Effector CD4-positive, alpha-beta T cell (primary cell): ENCODE results near the gene ANKRD10.

Source experiments
- DNase-seq: peaks from one replicate; pipeline ENCODE4 v3.0.0-alpha.2; 2020

The ANKRD10 gene

DNA sequence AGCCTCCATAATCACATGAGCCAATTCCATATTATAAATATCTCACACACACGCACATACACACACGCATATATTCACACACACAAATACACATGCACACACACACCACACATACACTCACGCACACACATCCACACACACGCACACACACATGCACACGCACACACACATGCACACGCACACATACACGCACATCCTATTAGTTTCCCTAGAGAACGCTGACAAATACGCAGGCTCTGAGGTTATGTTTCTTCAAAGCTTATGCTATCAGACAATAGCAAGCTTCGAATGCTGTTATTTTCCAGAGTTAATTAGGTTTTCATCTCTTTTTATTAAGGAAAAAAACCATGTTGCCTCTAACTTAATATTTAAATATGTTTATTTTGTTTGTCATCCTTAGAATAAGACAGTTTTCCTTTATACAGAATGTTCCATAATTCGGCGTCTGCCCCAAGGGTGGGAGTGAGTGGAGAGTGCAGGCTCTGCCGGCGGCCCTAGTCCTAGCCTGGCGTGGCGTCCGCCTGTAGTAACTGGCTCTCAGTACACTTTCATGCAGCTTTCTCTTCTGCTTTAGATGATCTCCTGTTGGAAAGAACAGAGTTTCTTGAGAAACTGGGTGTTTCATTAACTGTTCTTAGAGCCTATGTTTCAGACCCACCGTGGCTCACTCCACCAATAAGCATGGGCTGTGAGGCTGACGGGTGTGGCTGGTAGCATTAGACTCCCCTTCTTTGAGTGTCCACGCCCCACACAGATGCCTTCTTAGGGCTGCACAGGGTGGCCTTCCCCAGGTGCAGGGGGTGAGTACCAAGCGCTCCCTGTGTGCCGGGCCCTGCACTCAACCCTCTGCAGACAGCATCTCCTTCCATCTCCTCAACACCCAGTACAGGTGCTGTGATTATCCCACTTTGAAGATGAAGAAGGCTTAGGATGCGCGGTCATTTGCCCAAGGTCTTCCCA is 30.4 kb upstream of the ANKRD10 start:
- DNase-seq, result no peak

DNA sequence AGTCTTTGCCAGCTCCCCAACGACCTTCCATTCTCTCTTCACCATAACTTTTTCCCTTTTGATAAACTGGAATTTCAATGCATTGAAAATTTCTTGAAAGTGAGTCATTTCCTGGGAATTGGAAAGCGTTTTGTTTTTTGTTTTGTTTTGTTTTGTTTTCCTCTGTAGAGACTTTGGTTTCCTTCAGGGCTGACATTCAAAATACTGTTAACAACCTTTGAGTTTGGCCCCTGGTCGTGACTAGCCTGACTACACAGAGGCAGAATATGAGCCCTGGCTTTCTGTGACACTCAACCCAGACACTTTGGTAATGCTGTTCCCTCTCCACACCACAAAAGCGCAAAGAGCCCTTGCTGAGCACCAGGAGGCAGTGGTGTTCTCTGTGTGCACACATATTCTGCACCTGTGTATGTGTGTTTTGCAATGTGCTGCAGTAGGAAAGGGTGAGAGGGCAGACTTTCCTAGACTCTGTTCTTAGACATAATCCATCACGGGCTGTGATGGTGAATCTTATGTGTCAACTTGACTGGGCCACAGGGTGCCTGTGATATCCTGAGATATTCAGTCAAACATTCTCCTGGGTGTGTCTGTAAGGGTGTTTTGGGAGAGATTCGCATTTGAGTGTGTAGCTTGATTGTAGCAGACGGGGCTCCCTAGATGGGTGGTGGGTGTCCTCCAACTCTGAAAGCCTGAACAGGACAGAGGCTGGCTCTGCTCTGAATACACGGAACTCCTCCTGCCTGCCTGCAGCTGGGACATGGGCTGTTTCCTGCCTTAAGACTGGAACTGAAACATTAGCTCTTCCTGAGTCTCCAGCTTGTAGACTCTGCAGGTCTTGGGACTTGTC is 29.5 kb upstream of the ANKRD10 start:
- DNase-seq, result no peak

DNA sequence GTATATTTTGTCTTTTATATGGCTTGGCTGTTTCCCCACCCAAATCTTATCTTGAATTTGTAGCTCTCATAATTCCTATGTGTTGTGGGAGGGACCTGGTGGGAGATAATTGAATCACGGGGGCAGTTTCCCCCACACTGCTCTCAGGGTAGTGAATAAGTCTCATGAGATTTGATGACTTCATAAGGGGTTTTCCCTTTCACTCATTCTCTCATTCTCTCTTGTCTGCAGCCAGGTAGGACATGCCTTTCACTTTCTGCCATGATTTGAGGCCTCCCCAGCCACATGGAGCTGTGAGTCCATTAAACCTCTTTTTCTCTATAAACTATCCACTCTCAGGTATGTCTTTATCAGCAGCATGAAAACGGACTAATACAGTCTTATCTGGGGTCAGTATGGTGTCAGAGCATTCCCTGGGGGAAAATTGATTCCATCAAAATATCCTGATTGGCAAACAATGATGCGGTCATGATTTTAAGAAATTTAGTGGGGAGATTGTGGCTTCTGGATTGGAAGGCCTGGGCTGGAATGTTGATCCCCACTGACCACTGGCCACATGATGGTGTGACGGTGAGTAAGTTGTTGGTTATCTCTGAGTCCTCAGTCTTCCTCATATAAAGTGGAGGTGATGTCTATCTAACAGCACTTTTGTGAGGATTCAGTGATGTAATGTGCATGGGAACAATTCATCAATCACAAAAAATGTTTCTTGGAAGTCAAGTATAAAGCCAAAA is 27.5 kb upstream of the ANKRD10 start:
- DNase-seq, result no peak

DNA sequence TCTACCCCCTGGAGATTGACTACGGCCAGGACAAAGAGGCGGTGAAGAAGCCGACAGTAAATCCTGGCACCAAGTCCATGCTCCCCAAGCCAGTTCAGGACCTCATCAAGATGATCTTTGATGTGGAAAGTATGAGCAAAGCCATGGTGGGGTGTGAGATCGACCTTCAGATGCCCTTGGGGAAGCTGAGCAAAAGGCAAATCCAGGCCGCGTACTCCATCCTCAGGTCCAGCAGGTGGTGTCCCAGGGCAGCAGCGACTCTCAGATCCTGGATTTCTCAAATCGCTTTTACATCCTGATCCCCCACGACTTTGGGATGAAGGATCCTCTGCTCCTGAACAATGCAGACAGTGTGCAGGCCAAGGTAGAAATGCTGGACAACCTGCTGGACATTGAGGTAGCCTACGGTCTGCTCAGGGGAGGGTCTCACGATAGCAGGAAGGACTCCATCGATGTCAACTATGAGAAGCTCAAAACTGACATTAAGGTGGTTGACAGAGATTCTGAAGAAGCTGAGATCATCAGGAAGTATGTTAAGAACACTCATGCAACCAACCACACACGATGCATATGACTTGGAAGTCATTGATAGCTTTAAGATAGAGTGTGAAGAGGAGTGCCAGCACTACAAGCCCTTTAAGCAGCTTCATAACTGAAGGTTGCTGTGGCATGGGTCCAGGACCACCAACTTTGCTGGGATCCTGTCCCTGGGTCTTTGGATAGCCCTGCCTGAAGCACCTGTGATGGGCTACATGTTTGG is 24.0 kb upstream of the ANKRD10 start:
- DNase-seq, result no peak

DNA sequence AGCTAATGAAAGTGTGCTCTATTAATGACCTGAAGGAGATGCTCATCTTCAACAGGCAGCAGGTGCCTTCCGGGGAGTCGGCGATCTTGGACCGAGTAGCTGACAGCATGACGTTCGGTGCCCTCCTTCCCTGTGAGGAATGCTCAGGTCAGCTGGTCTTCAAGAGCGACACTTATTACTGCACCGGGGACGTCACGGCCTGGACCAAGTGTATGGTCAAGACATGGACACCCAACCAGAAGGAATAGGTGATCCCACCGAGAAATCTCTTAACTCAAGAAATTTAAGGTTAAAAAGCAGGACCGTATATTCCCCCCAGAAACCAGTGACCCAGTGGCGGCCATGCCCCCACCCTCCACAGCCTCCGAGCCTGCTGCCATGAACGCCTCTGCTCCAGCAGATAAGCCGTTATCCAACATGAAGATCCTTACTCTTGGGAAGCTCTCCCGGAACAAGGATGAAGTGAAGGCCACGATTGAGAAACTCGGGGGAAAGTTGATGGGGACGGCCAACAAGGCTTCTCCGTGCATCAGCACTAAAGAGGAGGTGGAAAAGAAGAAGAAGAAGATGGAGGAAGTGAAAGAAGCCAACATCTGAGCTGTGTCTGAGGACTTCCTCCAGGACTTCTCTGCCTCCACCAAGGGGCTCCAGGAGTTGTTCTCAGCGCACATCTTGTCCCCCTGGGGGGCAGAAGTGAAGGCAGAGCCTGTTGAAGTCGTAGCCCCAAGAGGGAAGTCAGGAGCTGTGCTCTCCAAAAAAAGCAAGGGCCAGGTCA is 22.8 kb upstream of the ANKRD10 start:
- DNase-seq, result no peak

DNA sequence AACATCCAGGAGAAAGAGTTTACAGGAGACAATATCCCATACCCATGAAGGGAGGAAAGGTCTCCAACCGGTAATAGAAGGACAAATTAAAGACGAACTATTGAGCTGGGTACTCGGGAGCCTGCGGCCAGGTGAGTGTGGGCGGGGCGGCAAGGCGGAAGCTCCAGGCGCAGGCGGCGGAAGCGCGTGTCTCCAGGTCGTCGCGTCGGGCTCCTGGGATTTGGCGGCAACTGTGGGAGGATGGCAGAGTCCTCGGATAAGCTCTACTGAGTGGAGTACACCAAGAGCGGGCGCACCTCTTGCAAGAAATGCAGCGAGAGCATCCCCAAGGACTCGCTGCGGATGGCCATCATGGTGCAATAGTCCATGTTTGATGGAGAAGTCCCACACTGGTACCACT is 21.6 kb upstream of the ANKRD10 start:
- no peak for DNase-seq

DNA sequence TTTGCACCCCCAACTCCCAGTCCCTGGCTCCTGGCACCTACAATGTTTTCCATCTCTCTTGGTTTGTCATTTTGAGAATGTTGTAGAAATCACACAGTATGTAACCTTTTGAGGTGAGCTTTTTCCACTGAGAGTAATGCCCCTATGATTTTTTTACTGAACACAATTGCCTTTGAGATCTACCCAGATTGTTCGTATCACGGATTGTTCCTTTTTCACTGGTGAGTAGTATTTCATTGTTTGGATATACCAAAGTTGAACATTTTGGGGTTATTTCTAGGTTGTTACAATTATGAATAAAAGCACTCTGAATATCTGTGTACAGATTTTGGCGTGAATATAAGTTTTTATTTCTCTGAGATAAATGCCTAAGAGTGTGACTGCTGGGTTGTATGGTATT is 17.7 kb upstream of the ANKRD10 start:
- no peak for DNase-seq

DNA sequence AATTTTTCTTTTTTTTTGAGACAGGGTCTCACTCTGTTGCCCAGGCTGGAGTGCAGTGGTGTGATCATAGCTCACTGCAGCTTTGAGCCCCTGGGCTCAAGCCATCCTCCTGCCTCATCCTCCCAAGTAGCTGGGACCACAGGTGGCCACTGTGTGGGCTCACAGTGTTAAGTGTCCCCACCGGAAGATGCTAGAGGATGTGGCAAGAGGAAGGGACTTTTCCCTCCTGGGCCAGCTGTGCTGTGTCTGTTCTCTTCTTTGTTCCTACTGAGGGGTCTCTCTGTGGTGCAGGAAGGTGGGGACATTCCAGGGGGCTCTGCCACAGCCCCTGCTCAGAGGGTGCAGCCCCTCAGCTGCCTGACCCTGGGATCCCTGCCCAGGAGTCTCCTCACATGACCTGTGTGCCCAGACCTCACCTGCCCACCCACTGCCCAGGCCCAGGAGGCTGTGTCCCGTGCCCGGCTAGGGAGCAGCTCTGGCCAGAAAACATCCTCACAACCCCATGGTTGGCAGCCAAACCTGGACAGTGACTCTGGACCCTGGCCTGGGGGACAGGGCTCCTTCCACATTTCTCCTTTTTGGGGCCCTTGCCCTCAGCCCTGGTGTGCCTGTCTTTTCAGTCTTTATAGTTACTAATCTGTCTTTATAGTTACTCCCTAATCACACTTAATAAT is 14.4 kb upstream of the ANKRD10 start:
- no peak for DNase-seq

DNA sequence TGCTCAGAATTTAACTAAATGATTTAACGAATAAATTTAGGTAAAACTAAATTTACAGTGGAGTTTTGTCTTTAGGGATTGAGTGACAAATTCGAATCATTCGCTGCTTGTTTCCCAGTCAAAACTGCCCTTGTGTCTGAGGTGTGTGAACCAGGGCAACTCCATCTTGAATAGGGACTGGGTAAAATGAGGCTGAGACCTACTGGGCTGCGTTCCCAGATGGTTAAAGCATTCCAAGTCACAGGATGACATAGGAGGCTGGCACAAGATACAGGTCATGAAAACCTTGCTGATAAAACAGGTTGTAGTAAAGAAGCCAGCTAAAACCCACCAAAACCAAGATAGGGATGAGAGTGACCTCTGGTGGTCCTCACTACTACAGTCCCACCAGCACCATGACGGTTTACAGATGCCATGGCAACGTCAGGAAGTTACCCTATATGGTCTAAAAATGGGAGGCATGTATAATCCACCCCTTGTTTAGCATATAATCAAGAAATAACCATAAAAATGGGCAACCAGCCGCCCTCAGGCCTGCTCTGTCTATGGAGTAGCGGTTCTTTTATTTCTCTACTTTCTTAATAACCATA is 10.2 kb upstream of the ANKRD10 start:
- DNase-seq, result no peak

DNA sequence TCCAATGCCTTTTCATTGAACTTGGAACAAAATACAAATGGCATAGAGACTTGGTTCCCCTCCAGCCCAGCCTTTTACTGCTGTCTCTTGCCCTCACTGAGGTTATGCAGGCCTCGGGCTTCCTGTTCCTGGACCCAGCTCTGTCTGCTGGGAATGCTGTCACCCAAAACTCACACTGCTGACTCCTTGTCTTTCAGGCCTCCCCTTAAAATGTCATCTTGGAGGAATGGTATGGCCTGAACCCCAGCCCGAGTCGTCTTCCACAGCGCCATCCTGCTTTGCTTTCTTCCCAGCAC is 9.7 kb upstream of the ANKRD10 start:
- DNase-seq, result no peak

DNA sequence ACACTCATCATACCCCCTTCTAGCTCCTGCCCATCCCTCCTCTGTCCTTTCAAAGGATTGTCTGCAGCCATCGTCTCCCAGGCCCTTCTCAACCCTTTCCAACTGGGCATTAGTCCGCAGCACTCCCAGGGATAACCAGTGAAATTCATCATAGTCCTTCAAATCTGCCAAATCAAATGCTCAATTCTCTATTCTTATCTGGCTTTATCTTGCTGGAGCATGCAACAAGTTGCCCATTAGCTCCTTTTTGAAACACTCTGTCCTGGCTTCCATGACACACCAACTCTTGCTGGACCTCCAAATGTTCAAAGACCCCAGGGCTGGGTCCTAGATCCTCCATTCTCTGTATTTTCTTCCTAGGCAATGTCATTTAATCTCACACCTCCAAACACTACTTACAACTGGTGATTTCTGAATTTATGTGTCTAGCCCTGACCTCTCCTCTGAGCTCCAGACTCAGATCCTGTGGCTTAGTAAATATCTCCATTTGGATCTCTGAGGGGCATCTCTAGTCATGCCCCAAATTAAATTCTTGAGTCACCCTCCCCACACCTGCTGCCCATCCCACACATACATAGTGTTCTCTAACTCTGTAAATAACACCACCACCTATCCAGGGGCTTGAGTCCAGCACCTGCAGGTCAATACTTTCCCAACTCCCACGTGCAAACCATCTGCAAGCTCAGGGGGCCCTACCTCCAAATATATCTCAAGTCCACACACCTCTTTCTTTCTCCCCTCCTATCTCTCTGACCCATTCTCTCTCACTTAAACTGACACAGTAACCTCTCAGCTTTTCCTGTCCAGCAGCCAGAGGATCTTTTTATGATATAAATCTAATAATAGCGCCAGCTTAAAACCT is 9.1 kb upstream of the ANKRD10 start:
- no peak for DNase-seq

DNA sequence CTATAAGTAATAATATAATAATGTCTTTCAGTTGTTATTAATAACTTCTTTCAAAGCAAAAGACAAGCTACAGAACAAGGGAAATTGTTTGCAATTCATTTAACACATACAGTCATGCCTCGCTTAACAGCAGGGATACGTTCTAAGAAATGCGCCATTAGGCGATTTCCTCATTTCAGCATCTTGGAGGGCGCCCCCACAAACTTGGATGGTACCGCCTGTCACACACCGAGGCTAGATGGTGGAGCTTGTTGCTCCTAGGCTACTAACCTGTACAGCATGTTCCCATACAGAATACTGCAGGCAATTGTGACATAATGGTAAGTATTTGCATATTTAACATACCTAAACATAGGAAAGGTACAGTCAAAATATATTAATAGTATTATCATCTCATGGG is 8.2 kb upstream of the ANKRD10 start:
- no peak for DNase-seq

DNA sequence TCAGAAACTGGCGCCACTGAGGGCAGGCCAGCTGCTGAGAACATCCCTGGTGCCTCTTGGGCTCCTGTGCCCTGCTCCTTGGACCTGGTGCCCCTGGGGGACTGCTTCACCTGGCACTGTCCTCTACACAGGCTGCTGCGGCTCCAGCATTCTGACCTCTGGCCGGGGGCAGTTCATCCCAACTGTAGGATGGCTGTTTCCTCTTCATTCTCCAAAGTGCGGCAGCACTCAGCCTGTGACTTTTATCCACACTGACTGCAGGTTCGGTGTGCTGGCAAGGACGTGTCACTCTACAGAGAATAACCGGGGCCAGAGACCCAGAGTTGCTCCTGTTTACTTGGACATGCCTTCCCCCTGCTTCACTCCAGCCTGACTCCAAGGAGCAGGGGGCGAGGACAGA is 7.6 kb upstream of the ANKRD10 start:
- no peak for DNase-seq

DNA sequence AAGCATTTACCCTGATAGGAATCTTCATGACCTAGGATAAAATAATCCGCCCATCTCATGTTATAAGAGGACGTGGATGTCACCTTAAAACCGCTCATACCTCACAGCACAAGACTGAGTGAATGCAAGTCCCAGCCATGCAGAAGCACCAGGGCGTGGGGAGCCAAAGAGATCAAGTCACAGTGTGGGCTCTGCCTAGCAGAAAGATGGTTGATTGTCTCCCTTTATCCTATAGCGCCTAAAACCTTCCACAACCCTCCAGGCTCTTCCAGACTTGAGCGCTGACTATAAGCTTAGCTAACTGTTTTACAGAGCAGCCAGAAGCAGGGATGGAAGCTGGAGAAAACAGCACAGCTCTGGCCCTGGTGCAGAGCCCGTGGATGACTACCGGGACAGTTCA is 6.8 kb upstream of the ANKRD10 start:
- DNase-seq, result no peak

DNA sequence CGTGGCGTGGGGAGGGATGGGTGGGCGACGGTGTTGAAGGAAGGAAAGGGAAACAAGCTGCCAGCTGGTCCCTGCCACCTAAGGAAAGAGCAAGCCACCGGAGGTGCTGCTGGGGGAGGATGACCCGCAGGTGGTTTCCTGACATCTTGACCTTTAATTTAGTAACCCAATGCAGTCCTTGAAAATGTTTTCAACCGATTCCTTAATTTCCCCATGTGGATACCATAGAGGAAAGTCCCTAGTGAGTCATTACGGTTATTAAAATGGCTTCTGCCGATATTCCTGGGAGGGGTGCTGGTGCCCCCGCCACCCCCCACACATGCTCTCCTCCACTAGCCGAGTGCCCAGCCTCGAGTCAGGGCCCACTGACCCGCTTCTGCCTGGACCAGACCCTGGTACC is 6.3 kb upstream of the ANKRD10 start:
- DNase-seq, result no peak

DNA sequence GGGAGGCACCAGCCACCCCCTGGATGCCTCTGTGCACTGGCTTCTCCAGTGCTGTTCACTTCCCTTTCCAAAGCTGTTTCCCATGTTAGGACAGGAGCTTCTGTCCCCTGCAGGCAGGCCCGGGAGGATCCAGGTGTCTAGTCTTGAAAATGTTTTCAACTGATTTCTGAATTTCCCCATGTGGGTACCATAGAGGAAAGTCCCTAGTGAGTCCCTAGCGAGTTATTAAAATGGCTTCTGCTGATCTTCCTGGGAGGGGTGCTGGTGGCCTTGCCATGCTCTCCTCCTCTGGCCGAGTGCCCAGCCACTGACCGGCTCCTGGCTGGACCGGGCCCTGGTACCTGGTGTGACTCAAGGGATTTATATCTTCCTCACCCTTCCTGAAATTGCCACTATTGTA is 5.2 kb upstream of the ANKRD10 start:
- no peak for DNase-seq

DNA sequence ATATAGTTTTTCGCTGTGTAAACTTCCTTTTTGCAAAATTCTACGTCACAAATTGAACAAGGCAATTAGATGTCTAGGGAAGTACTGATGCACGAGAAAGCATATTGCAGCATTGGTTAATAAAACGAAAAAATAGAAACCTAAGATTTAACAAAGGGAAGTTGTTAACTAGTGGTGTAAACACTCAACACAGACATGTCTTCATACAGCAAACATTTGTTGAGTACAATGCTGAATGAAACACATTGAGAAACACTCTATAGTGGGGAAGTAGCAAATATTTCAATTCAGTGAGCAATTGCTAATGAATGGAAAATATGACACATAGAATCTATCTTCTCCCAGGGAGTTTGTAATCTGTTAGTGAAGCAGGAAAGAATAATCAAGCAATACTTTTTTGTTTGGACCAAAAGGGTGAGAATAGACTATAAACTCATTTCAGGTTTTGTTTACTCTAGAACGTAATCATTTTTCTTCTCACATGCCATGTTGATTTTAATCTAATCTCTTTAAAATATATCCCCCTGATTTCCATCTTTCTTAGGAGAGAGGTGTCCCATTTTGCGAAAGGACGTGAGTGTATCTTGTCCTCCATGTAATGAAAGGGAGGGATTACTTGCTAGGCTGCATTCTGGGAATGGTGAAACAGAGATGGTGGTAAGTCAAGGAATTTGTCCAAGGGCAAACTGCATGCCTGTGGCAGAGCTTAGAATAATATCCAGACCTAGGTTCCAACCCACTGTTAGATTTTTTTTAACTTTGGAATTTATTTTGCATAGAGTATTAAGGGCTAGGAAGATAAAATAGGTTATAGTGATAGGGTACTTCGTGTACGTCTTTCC is 1.7 kb upstream of the ANKRD10 start:
- no peak for DNase-seq

DNA sequence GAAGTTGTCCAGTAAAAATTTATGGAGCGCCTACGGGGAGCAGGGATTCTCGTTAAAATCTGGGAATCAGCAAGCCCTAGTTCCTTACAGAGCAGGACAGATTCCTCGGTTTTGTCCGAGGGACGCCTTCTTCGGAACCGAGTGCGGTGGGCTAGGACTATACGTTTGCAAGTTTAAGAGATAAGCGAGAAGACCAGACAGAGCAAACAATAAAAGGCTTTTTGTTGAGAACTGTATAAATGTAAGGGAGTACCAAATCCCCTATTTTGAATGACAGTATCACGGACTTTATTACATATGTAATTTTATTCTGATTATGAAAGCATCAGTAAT is 971 bp upstream of the ANKRD10 start:
- DNase-seq, result no peak
